GM12873 (cell line): ENCODE results near the gene TP53I13.
A peak's percentile ranks its signal among the peaks of the same experiment; 100 is the strongest.

ENCODE experiments used
- TF ChIP-seq, protein P1 (sequence below): IDR thresholded peaks from 2 replicates; pipeline ENCODE4 v1.5.1; 2012; ENCODE audit warnings: low read depth, mild to moderate bottlenecking, moderate library complexity, low read length, control low read depth; ENCODE audit not compliant: insufficient read depth; ENCODE audit errors: missing control alignments

Gene TP53I13

DNA sequence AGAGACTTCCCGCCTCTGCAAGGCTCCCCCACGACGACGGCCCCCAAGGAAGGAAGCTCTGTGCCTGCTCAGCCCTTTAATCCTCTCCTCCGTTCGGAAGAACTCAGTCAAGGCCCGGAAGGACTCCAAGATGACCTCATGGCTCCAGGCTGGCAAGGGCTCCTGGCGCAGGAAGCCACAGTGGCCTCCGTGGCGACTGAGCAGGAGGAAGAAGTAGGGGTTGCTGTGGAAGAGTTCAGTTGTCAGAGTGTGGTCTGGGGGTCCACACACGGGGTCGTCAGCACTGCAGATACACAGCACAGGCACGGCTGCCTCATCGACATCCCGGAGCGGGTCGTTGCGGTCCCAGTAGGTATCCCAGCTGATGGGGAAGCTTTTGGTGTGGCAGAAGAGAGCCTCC lies 5.9 kb upstream of the TP53I13 start:
- TF ChIP-seq, protein P1, sequence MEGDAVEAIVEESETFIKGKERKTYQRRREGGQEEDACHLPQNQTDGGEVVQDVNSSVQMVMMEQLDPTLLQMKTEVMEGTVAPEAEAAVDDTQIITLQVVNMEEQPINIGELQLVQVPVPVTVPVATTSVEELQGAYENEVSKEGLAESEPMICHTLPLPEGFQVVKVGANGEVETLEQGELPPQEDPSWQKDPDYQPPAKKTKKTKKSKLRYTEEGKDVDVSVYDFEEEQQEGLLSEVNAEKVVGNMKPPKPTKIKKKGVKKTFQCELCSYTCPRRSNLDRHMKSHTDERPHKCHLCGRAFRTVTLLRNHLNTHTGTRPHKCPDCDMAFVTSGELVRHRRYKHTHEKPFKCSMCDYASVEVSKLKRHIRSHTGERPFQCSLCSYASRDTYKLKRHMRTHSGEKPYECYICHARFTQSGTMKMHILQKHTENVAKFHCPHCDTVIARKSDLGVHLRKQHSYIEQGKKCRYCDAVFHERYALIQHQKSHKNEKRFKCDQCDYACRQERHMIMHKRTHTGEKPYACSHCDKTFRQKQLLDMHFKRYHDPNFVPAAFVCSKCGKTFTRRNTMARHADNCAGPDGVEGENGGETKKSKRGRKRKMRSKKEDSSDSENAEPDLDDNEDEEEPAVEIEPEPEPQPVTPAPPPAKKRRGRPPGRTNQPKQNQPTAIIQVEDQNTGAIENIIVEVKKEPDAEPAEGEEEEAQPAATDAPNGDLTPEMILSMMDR, result no peak

- TF ChIP-seq, protein P1, result no peak
Observed at GRCh38 chr17:29563816-29564215, 4.7 kb upstream of the TP53I13 start.

GRCh38 chr17:29565643-29566472 lies 2.6 kb upstream of the TP53I13 start:
- TF ChIP-seq, protein P1, result no peak

DNA sequence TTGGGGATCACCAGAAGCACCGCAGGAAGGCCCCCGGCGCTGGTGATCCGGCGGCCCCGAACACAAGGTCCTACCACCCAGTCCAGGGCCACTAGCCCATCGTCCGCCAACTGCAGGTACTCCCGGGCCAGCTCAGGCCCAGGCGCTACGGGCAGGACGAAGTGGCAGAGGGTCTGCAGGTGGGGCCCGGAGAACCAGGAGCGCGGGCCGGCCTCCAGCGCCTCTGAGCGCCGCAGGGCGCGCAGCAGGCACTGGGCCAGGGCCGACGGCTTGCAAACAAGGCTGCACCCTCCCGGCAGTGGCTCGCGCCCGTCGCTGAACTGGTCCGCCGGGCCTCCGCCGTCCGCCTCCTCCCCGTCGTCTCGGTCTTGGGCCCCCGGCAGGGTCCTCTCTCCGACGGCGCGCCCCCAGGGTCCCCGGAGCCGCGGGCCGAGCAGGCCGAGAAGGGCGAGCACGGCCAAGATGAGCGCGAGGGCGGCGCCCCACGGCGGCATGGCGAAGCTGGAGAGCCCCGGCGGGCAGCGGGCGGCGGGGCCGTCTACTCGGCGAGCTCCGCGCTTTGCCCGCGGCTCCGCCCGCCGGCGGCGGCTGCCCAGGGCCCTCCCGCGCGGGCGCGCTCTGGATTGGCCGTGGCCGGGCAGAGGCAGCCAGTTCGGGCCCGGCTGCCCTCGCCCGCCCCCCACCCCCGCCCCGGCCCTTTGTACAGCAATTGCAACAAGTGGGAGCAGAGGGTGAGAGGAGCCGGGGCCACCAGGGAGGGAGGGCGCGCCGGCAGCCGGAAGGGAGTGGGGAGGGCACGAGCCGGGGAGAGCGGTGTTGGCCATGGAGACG lies 1.8 kb upstream of the TP53I13 start, which contains the start of gene ABHD15:
Gene ABHD15, minus strand, starts transcription at position 565 of the 831 bp plus-strand sequence. Its CDS starts 71 bp downstream, at position 494.
- TF ChIP-seq, protein P1, result no peak

- TF ChIP-seq, protein P1, result no peak
Observed at GRCh38 chr17:29567304-29567553, 1.3 kb upstream of the TP53I13 start.

GRCh38 chr17:29567554-29568330 lies 759 bp upstream of the TP53I13 start:
- TF ChIP-seq, protein P1, result peak; percentile 58
